IMR-90 (cell line): ENCODE results near the gene LAMB2. TPM values are rescaled to one million over a fixed set of nuclear protein-coding genes. Genes with fewer than 3 reads are reported as not detected.
A peak's percentile ranks its signal among the peaks of the same experiment; 100 is the strongest.

ENCODE experiments used
- ATAC-seq: fragments of 200-7000 bp; cut with Tn5 transposase; 2 replicates; pipeline ENCODE4 v1.9.1; 2020; ENCODE audit warnings: low read depth, mild to moderate bottlenecking, moderate library complexity
- BruUV-seq: library from RNA; stranded (reverse); fragments of 400-500 nt; replicated peaks from 2 replicates; lab custom pipeline; 2021; lab: Mats Ljungman, UMichigan
- CTCF ChIA-PET: fragments of 300-600 bp; formaldehyde crosslinking; extraction: SDS; loops from one replicate; lab custom pipeline; 2021; ENCODE audit warnings: antibody characterized with exemption; lab: Yijun Ruan, JAX
- POLR2A ChIA-PET: fragments of 300-600 bp; sonication (Branson Sonifier 250); formaldehyde crosslinking; loops from one replicate; lab custom pipeline; 2022; ENCODE audit warnings: antibody characterized with exemption; ENCODE audit not compliant: unreplicated experiment; lab: Charles Lee
- DNase-seq: peaks from one replicate; pipeline ENCODE4 v3.0.0; 2013
- H2AFZ ChIP-seq: replicated peaks from 2 replicates; pipeline ENCODE3; 2013; ENCODE audit warnings: low read length, mild to moderate bottlenecking; ENCODE audit not compliant: poor library complexity
- H2AK5ac ChIP-seq: 2 replicates; pipeline ENCODE4 v1.6.1; 2013; ENCODE audit warnings: low read depth, low read length, inconsistent platforms
- H2AK9ac ChIP-seq: replicated peaks from 2 replicates; pipeline ENCODE3; 2013; ENCODE audit warnings: mild to moderate bottlenecking, low read depth, low read length, moderate library complexity; ENCODE audit not compliant: poor library complexity
- H2BK120ac ChIP-seq: 2 replicates; pipeline ENCODE4 v1.6.1; 2013; ENCODE audit warnings: low read depth, low read length, inconsistent platforms
- H2BK15ac ChIP-seq: 3 replicates; pipeline ENCODE4 v1.6.1; 2013; ENCODE audit warnings: low read depth, low read length, inconsistent platforms
- H2BK20ac ChIP-seq: 2 replicates; pipeline ENCODE4 v1.6.1; 2013; ENCODE audit warnings: low read depth, mild to moderate bottlenecking, inconsistent platforms, low read length, moderate library complexity
- H2BK5ac ChIP-seq: 2 replicates; pipeline ENCODE4 v1.6.1; 2013; ENCODE audit warnings: mild to moderate bottlenecking, low read depth, low read length, inconsistent platforms; ENCODE audit not compliant: poor library complexity, severe bottlenecking
- H3K14ac ChIP-seq: replicated peaks from 2 replicates; pipeline ENCODE4 v1.6.1; 2013; ENCODE audit warnings: low read depth, low read length, inconsistent platforms
- H3K18ac ChIP-seq: 2 replicates; pipeline ENCODE4 v1.6.1; 2013; ENCODE audit warnings: low read depth, low read length, control low read depth
- H3K23ac ChIP-seq: 2 replicates; pipeline ENCODE4 v1.6.1; 2013; ENCODE audit warnings: low read depth, low read length, inconsistent platforms
- H3K27ac ChIP-seq: 2 replicates; pipeline ENCODE4 v1.5.1; 2013; ENCODE audit warnings: mild to moderate bottlenecking, control low read depth, low read length; ENCODE audit not compliant: insufficient read depth
- H3K27me3 ChIP-seq: 2 replicates; pipeline ENCODE4 v1.6.1; 2013; ENCODE audit warnings: low read length; ENCODE audit not compliant: control insufficient read depth, insufficient read depth
- H3K36me3 ChIP-seq: 2 replicates; pipeline ENCODE4 v1.6.1; 2013; ENCODE audit warnings: low read length, mixed read lengths; ENCODE audit not compliant: control insufficient read depth, insufficient read depth
- H3K4ac ChIP-seq: 2 replicates; pipeline ENCODE4 v1.6.1; 2013; ENCODE audit warnings: low read depth, low read length, inconsistent platforms
- H3K4me1 ChIP-seq: 2 replicates; pipeline ENCODE4 v1.6.1; 2013; ENCODE audit warnings: low read length, mixed read lengths; ENCODE audit not compliant: control insufficient read depth, insufficient read depth
- H3K4me2 ChIP-seq: 2 replicates; pipeline ENCODE4 v1.6.1; 2013; ENCODE audit warnings: low read depth, mild to moderate bottlenecking, control low read depth, low read length, moderate library complexity
- H3K4me3 ChIP-seq: 2 replicates; pipeline ENCODE4 v1.5.1; 2013; ENCODE audit warnings: low read depth, mild to moderate bottlenecking, control low read depth, low read length, moderate library complexity; ENCODE audit not compliant: insufficient read depth
- H3K56ac ChIP-seq: 2 replicates; pipeline ENCODE4 v1.6.1; 2013; ENCODE audit warnings: low read length, inconsistent platforms; ENCODE audit not compliant: insufficient read depth; ENCODE audit errors: extremely low read depth
- H3K79me1 ChIP-seq, 2 experiments: 2 replicates each; pipeline ENCODE4 v1.6.1; 2013; ENCODE audit warnings: low read length in 2 of 2, inconsistent platforms in 1 of 2, low read depth in 1 of 2
- H3K9ac ChIP-seq: 2 replicates; pipeline ENCODE4 v1.6.1; 2013; ENCODE audit warnings: low read depth, low read length, control low read depth
- H3K9me1 ChIP-seq: 2 replicates; pipeline ENCODE4 v1.6.1; 2013; ENCODE audit warnings: low read length, inconsistent platforms; ENCODE audit not compliant: insufficient read depth
- H3K9me3 ChIP-seq: 2 replicates; pipeline ENCODE4 v1.6.1; 2013; ENCODE audit warnings: low read length; ENCODE audit not compliant: control insufficient read depth, insufficient read depth
- H4K20me1 ChIP-seq: 2 replicates; pipeline ENCODE4 v1.6.1; 2013; ENCODE audit warnings: low read length, inconsistent platforms; ENCODE audit not compliant: insufficient read depth
- H4K5ac ChIP-seq: 2 replicates; pipeline ENCODE4 v1.6.1; 2013; ENCODE audit warnings: mild to moderate bottlenecking, low read depth, low read length, control low read depth
- H4K8ac ChIP-seq, 2 experiments: 2 replicates each; pipeline ENCODE4 v1.6.1; 2013; ENCODE audit warnings: low read depth in 2 of 2, low read length in 2 of 2, control low read depth in 1 of 2, inconsistent platforms in 1 of 2
- H4K91ac ChIP-seq: 2 replicates; pipeline ENCODE4 v1.6.1; 2013; ENCODE audit warnings: low read depth, low read length, inconsistent platforms; ENCODE audit not compliant: insufficient read depth
- CHD1 ChIP-seq: IDR thresholded peaks from 2 replicates; pipeline ENCODE4 v1.6.1; 2012; ENCODE audit warnings: low read depth, low read length, improper control_type of control experiment
- CTCF ChIP-seq: conservative IDR thresholded peaks from 2 replicates; pipeline ENCODE4 v1.5.1; 2012; ENCODE audit warnings: mild to moderate bottlenecking, low read depth, low read length, improper control_type of control experiment
- MAFK ChIP-seq: IDR thresholded peaks from 2 replicates; pipeline ENCODE4 v1.6.1; 2012; ENCODE audit warnings: low read depth, low read length, improper control_type of control experiment
- MAZ ChIP-seq: IDR thresholded peaks from 2 replicates; pipeline ENCODE4 v1.6.1; 2012; ENCODE audit warnings: low read depth, mild to moderate bottlenecking, low read length, improper control_type of control experiment, moderate library complexity, borderline replicate concordance
- NFE2L2 ChIP-seq: fragments of 150-350 bp; IDR thresholded peaks from 2 replicates; pipeline ENCODE4 v1.6.1; 2016; ENCODE audit warnings: low read depth, mild to moderate bottlenecking, low read length
- POLR2A ChIP-seq: IDR thresholded peaks from 2 replicates; pipeline ENCODE4 v1.6.1; 2012; ENCODE audit warnings: mild to moderate bottlenecking, low read depth, low read length
- RAD21 ChIP-seq: IDR thresholded peaks from 2 replicates; pipeline ENCODE4 v1.6.1; 2012; ENCODE audit warnings: low read length, improper control_type of control experiment
- RCOR1 ChIP-seq: IDR thresholded peaks from 2 replicates; pipeline ENCODE4 v1.6.1; 2012; ENCODE audit warnings: mild to moderate bottlenecking, low read length, improper control_type of control experiment; ENCODE audit not compliant: insufficient replicate concordance
- SMC3 ChIP-seq: fragments of 150-350 bp; IDR thresholded peaks from 2 replicates; pipeline ENCODE4 v1.6.1; 2016; ENCODE audit warnings: low read depth, mild to moderate bottlenecking, antibody characterized with exemption, low read length, moderate library complexity
- USF2 ChIP-seq: fragments of 150-350 bp; IDR thresholded peaks from 2 replicates; pipeline ENCODE4 v1.6.1; 2017; ENCODE audit warnings: mild to moderate bottlenecking, antibody characterized with exemption, low read length, low read depth
- WGBS, 2 experiments: methylation state at CpG; one replicate each; pipeline versions ENCODE4 v1.1.5 to v1.1.7; 2013; ENCODE audit warnings: missing lambda C conversion rate in 2 of 2; ENCODE audit not compliant: insufficient read length in 1 of 2; ENCODE audit errors: extremely low coverage in 2 of 2; 5-methylcytosine and 5-hydroxymethylcytosine counted together
- dilution Hi-C: fragments of 300-500 bp; cut with HindIII; formaldehyde crosslinking; loops from one replicate; pipeline ENCODE4 v1.14.3; 2018; ENCODE audit warnings: low sequenced_read_pairs; ENCODE audit not compliant: unreplicated experiment
- in situ Hi-C: fragments of 300-500 bp; cut with MboI; formaldehyde crosslinking; loops from 3 replicates; pipeline ENCODE4 v1.14.3; 2019; ENCODE audit warnings: low sequenced_read_pairs, inconsistent platforms, mixed read lengths
- intact Hi-C: fragments of 100-400 bp; cut with micrococcal nuclease; formaldehyde crosslinking; loops from 2 replicates; pipeline ENCODE4 v1.10.0; 2022
- polyA plus RNA-seq, 3 experiments: library from polyadenylated mRNA; depleted of rRNA; stranded (reverse); fragments of >200 nt; gene quantifications; 2 replicates each; pipeline ENCODE4 v1.2.3, GENCODE V29; 2012; ENCODE audit warnings: low replicate concordance in 1 of 3
- total RNA-seq: library from RNA; depleted of rRNA; stranded (reverse); fragments of >200 nt; gene quantifications from 2 replicates; pipeline ENCODE4 v1.2.3, GENCODE V29; 2012
- TF ChIP-seq, protein P1 (sequence below): fragments of 150-350 bp; IDR thresholded peaks from 2 replicates; pipeline ENCODE4 v1.6.1; 2016; ENCODE audit warnings: low read depth, mild to moderate bottlenecking, low read length, moderate library complexity, borderline replicate concordance

Gene LAMB2
- total and polyA plus RNA-seq, 2 of the 4 experiments (the other 2 are of a cell fraction), result 213 to 570 TPM

DNA sequence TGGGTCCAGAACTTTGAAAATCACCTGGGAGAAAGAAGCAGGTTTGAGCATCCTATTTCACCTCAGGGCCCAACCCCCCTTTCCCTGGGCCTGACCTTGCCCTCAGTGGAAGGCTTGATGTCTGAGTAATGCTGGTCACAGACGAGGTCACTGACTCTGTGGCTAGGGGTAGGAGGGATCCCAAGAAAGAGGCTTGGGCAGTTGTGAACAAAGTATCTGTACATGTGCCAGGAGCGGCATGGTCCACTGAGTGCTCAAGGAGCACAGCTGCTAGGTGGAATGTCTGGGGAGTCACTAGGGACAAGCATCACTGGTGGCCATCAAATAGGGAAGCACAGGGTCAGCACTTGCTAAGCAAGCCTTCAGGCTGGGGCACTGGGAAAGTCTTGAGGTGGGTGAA, 25.9 kb upstream of the LAMB2 start:
- POLR2A ChIA-PET, result interaction anchor here (0.7 kb wide), 1 partner anchor 297 kb away, joined by 3 read pairs; no protein-coding TSS in a partner anchor
- Histone ChIP-seq H3K4me2 (no peak overlapping the region), H3K4me3 (no peak overlapping the region), H3K4me1 (no peaks in the 10 kb centered on the region), H3K56ac (no peak overlapping the region), H4K8ac (no peak overlapping the region), H3K9ac (no peak overlapping the region), H3K36me3 (peaks cover 20% of the 10 kb centered on the region), H3K9me1 (peaks cover 11% of the 10 kb centered on the region), H3K23ac (0 out of 2 replicates have a peak overlapping the region, but pooled peaks have one; percentile 9), H2AFZ (no peak overlapping the region), H2AK9ac (no peak overlapping the region), H3K27me3 (no peaks in the 10 kb centered on the region), H3K14ac (no peak overlapping the region), H3K79me1 (peaks cover 20 to 34% of the 10 kb centered on the region in 2 experiments), H2AK5ac (no peak overlapping the region), H2BK20ac (no peak overlapping the region), H3K27ac (no peak overlapping the region), H3K18ac (no peak overlapping the region), H4K91ac (no peak overlapping the region), H3K4ac (no peak overlapping the region), H2BK120ac (no peak overlapping the region), H3K9me3 (no peaks in the 10 kb centered on the region), H4K5ac (no peak overlapping the region), H4K20me1 (peaks cover 5% of the 10 kb centered on the region; the same call in 1 of the 2 replicates), H2BK5ac (no peak overlapping the region), H2BK15ac (no peak overlapping the region)
- no peak for ATAC-seq
- BruUV-seq, result no TSS peak
- in situ Hi-C loops, result loop anchor here (25.0 kb wide), 1 partner anchor 279 kb away; the partner anchor contains the start of gene NICN1
- CTCF ChIA-PET, result interaction anchor here (0.9 kb wide), 1 partner anchor 28 kb away, joined by 3 read pairs; no protein-coding TSS in a partner anchor
- DNase-seq, result no peak
- WGBS, 2 experiments, result 62% methylated on average over 2 of the region's 2 CpGs; no CpG with 5 or more reads in 1 of the 2 experiments
- dilution Hi-C loops, result no loop called here
- TF ChIP-seq MAZ (no peak), POLR2A (no peak), MAFK (no peak), SMC3 (no peak), RCOR1 (no peak), NFE2L2 (no peak), USF2 (no peak), CTCF (no peak), CHD1 (no peak), RAD21 (no peak)
- TF ChIP-seq, protein P1, sequence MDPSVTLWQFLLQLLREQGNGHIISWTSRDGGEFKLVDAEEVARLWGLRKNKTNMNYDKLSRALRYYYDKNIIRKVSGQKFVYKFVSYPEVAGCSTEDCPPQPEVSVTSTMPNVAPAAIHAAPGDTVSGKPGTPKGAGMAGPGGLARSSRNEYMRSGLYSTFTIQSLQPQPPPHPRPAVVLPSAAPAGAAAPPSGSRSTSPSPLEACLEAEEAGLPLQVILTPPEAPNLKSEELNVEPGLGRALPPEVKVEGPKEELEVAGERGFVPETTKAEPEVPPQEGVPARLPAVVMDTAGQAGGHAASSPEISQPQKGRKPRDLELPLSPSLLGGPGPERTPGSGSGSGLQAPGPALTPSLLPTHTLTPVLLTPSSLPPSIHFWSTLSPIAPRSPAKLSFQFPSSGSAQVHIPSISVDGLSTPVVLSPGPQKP, result no peak
- intact Hi-C loops, result no loop called here
